Neural cell (in vitro differentiated cells): Measurements from ENCODE around the gene L3MBTL4. TPM values are rescaled to one million over a fixed set of nuclear protein-coding genes. Genes with fewer than 3 reads are reported as not detected.

Experiments used
- H2AFZ ChIP-seq: fragments of 200-600, 300-800 bp; sonication (generic), shearing (Covaris generic); 2 replicates; pipeline ENCODE4 v1.6.0; 2014; ENCODE audit warnings: low read depth, mild to moderate bottlenecking, antibody characterized with exemption, low read length, moderate library complexity
- H3F3A ChIP-seq: fragments of 200-600 bp; shearing (Covaris generic); 2 replicates; pipeline ENCODE4 v1.6.1; 2016; ENCODE audit warnings: mild to moderate bottlenecking, moderate library complexity, mixed read lengths, antibody characterized with exemption, low read length; ENCODE audit not compliant: insufficient read depth, poor library complexity, severe bottlenecking
- H3K27ac ChIP-seq: fragments of 200-600, 300-800 bp; sonication (generic), shearing (Covaris generic); 2 replicates; pipeline ENCODE4 v1.5.1; 2014; ENCODE audit warnings: mild to moderate bottlenecking, low read length, moderate library complexity
- H3K27me3 ChIP-seq: fragments of 300-800, 200-600 bp; sonication (generic), shearing (Covaris generic); 2 replicates; pipeline ENCODE4 v1.6.0; 2014; ENCODE audit warnings: mild to moderate bottlenecking, low read depth, low read length, moderate library complexity; ENCODE audit not compliant: insufficient read depth
- H3K36me3 ChIP-seq: fragments of 300-800, 200-600 bp; sonication (generic), shearing (Covaris generic); 2 replicates; pipeline ENCODE4 v1.5.1; 2014; ENCODE audit warnings: mild to moderate bottlenecking, antibody characterized with exemption, low read length, moderate library complexity; ENCODE audit not compliant: insufficient read depth
- H3K4me2 ChIP-seq: fragments of 300-800, 200-600 bp; sonication (generic), shearing (Covaris generic); 2 replicates; pipeline ENCODE4 v1.6.0; 2014; ENCODE audit warnings: mild to moderate bottlenecking, low read length
- H3K4me3 ChIP-seq: fragments of 300-800, 200-600 bp; sonication (generic), shearing (Covaris generic); 2 replicates; pipeline ENCODE4 v1.5.1; 2014; ENCODE audit warnings: mild to moderate bottlenecking, low read length, moderate library complexity
- H3K79me2 ChIP-seq: fragments of 200-600 bp; shearing (Covaris generic); replicated peaks from 2 replicates; pipeline ENCODE4 v1.6.0; 2014; ENCODE audit warnings: mild to moderate bottlenecking, low read length, moderate library complexity; ENCODE audit not compliant: insufficient read depth
- H3K9ac ChIP-seq: fragments of 300-800, 200-600 bp; sonication (generic), shearing (Covaris generic); 2 replicates; pipeline ENCODE4 v1.6.1; 2016; ENCODE audit warnings: mild to moderate bottlenecking, low read length, mixed read lengths
- H3K9me2 ChIP-seq: fragments of 200-600 bp; shearing (Covaris generic); 2 replicates; pipeline ENCODE4 v1.6.1; 2016; ENCODE audit warnings: mild to moderate bottlenecking, low read length, mixed read lengths; ENCODE audit not compliant: insufficient read depth
- H3K9me3 ChIP-seq: fragments of 200-600, 300-800 bp; sonication (generic), shearing (Covaris generic); 2 replicates; pipeline ENCODE4 v1.6.1; 2016; ENCODE audit warnings: mild to moderate bottlenecking, mixed run types, low read length, moderate library complexity, mixed read lengths
- H4K20me1 ChIP-seq: fragments of 200-600 bp; shearing (Covaris generic); 2 replicates; pipeline ENCODE4 v1.6.1; 2016; ENCODE audit warnings: mild to moderate bottlenecking, mixed run types; ENCODE audit not compliant: insufficient read depth
- CTCF ChIP-seq: fragments of 450-650 bp; IDR thresholded peaks from 2 replicates; pipeline ENCODE4 v1.5.1; 2014; ENCODE audit warnings: antibody characterized with exemption, mild to moderate bottlenecking, moderate library complexity; ENCODE audit not compliant: poor library complexity, severe bottlenecking
- EP300 ChIP-seq: fragments of 450-650 bp; conservative IDR thresholded peaks from 2 replicates; pipeline ENCODE4 v1.6.1; 2014; ENCODE audit warnings: antibody characterized with exemption, mild to moderate bottlenecking, moderate library complexity; ENCODE audit not compliant: poor library complexity, severe bottlenecking
- EZH2 ChIP-seq: fragments of 200-600, 300-800 bp; shearing (Covaris generic), sonication (generic); IDR thresholded peaks from 2 replicates; pipeline ENCODE4 v1.6.1; 2014; ENCODE audit warnings: antibody characterized with exemption, low read length, borderline replicate concordance, mild to moderate bottlenecking; ENCODE audit not compliant: insufficient read depth, poor library complexity, severe bottlenecking
- MXI1 ChIP-seq: fragments of 450-650 bp; conservative IDR thresholded peaks from 2 replicates; pipeline ENCODE4 v1.6.1; 2014; ENCODE audit warnings: antibody characterized with exemption, mild to moderate bottlenecking; ENCODE audit not compliant: poor library complexity, severe bottlenecking
- POLR2AphosphoS5 ChIP-seq: IDR thresholded peaks from 2 replicates; pipeline ENCODE4 v1.6.1; 2012
- RAD21 ChIP-seq: fragments of 450-650 bp; conservative IDR thresholded peaks from 2 replicates; pipeline ENCODE4 v1.6.1; 2014; ENCODE audit warnings: antibody characterized with exemption, mild to moderate bottlenecking, moderate library complexity
- REST ChIP-seq: IDR thresholded peaks from 2 replicates; pipeline ENCODE4 v1.6.1; 2012; ENCODE audit warnings: borderline replicate concordance
- SMC3 ChIP-seq: fragments of 450-650 bp; conservative IDR thresholded peaks from 2 replicates; pipeline ENCODE4 v1.6.1; 2014; ENCODE audit warnings: antibody characterized with exemption, mild to moderate bottlenecking, moderate library complexity; ENCODE audit not compliant: poor library complexity
- TAF1 ChIP-seq: IDR thresholded peaks from 2 replicates; pipeline ENCODE4 v1.6.1; 2012; ENCODE audit warnings: low read depth
- polyA plus RNA-seq: library from polyadenylated mRNA; depleted of rRNA; stranded (reverse); fragments of >200 nt; gene quantifications from 2 replicates; pipeline ENCODE4 v1.2.3, GENCODE V29; 2014

Gene L3MBTL4
- polyA plus RNA-seq, 1 donor from 2014 or later: 0.90 TPM

- H3K27me3 ChIP-seq: no peaks in the 10 kb centered on the region
- H2AFZ ChIP-seq: no peak overlapping the region
- no peaks in the 10 kb centered on the region for H3K9me3 ChIP-seq
- H4K20me1 ChIP-seq: no peaks in the 10 kb centered on the region
- H3K9ac ChIP-seq: no peak overlapping the region
- no peaks in the 10 kb centered on the region for H3F3A ChIP-seq
- H3K27ac ChIP-seq: no peak overlapping the region
- no peak overlapping the region for H3K4me3 ChIP-seq
- H3K9me2 ChIP-seq: no peaks in the 10 kb centered on the region
- no peaks in the 10 kb centered on the region for H3K79me2 ChIP-seq
- TF ChIP-seq EZH2 (no peak), CTCF (no peak), MXI1 (no peak), SMC3 (no peak), POLR2AphosphoS5 (no peak), RAD21 (no peak), TAF1 (no peak), EP300 (no peak), REST (no peak)
- H3K4me2 ChIP-seq: no peak overlapping the region
- no peaks in the 10 kb centered on the region for H3K36me3 ChIP-seq
Measured at GRCh38 chr18:6248017-6248416, 166.7 kb downstream of the L3MBTL4 start.

- H4K20me1 ChIP-seq: no peaks in the 10 kb centered on the region
- H3F3A ChIP-seq: no peaks in the 10 kb centered on the region
- H3K9me3 ChIP-seq: no peaks in the 10 kb centered on the region
- H3K4me2 ChIP-seq: no peak overlapping the region
- no peak overlapping the region for H3K4me3 ChIP-seq
- no peak overlapping the region for H2AFZ ChIP-seq
- no peaks in the 10 kb centered on the region for H3K36me3 ChIP-seq
- TF ChIP-seq EZH2: no peak
- TF ChIP-seq CTCF: no peak
- TF ChIP-seq EP300: no peak
- TF ChIP-seq POLR2AphosphoS5: no peak
- no peak for TF ChIP-seq TAF1
- H3K27ac ChIP-seq: no peak overlapping the region
- no peaks in the 10 kb centered on the region for H3K9me2 ChIP-seq
- no peak overlapping the region for H3K9ac ChIP-seq
- H3K79me2 ChIP-seq: no peaks in the 10 kb centered on the region
- no peaks in the 10 kb centered on the region for H3K27me3 ChIP-seq
Measured at GRCh38 chr18:6242004-6242403, 172.7 kb downstream of the L3MBTL4 start.
